HCT116 (cell line): ENCODE measurements around the gene DQX1. TPM values are rescaled to one million over a fixed set of nuclear protein-coding genes. Genes with fewer than 3 reads are reported as not detected.

ENCODE experiments used
- ATAC-seq: fragments of 200-7000 bp; cut with Tn5 transposase; 2 replicates; pipeline ENCODE4 v1.9.1; 2020; ENCODE audit warnings: mild to moderate bottlenecking, moderate library complexity
- BruUV-seq: library from RNA; stranded (reverse); fragments of 400-500 nt; replicated peaks from 2 replicates; lab custom pipeline; 2021; lab: Mats Ljungman, UMichigan
- CTCF ChIA-PET: fragments of 300-600 bp; sonication (Branson Sonifier 250); formaldehyde crosslinking; loops from one replicate; lab custom pipeline; 2021; ENCODE audit warnings: antibody characterized with exemption; lab: Charles Lee
- POLR2A ChIA-PET: fragments of 300-600, 350-600 bp; sonication (Branson Sonifier 250); formaldehyde crosslinking; loops from one replicate; lab custom pipeline; 2021; ENCODE audit warnings: antibody characterized with exemption; lab: Charles Lee
- RAD21 ChIA-PET, 2 experiments: fragments of 300-600 bp; sonication (Branson Sonifier 250); formaldehyde crosslinking; loops; one replicate each; lab custom pipeline; 2023; ENCODE audit warnings: low total read pairs in 2 of 2; ENCODE audit not compliant: uncharacterized antibody in 2 of 2, unreplicated experiment in 2 of 2, low non-redundant PET in 1 of 2; lab: Charles Lee
- DNase-seq: peaks from one replicate; pipeline ENCODE4 v3.0.0-alpha.2; 2010; ENCODE audit warnings: low read depth, low spot score
- H2AFZ ChIP-seq: fragments of 200-600 bp; shearing (Covaris generic), sonication (generic); 2 replicates; pipeline ENCODE4 v1.6.1; 2017; ENCODE audit warnings: low read depth, mixed run types, mixed read lengths, antibody characterized with exemption, low read length; ENCODE audit not compliant: poor library complexity, severe bottlenecking
- H3K27ac ChIP-seq: 2 replicates; pipeline ENCODE4 v1.5.1; 2012; ENCODE audit warnings: low read depth, low read length
- H3K27me3 ChIP-seq: fragments of 200-600 bp; sonication (generic); 2 replicates; pipeline ENCODE4 v1.6.1; 2016; ENCODE audit warnings: mixed run types, low read length, mixed read lengths; ENCODE audit not compliant: insufficient read depth
- H3K36me3 ChIP-seq, 2 experiments: fragments of 200-500 bp in 1 of 2; fragments of 200-600 bp in 1 of 2; sonication (Bioruptor generic) in 1 of 2; sonication (generic) in 1 of 2; 2 replicates each; pipeline versions ENCODE4 v1.5.1 to v1.6.1; 2014 to 2016; ENCODE audit warnings: low read length in 2 of 2, inconsistent platforms in 1 of 2, mixed read lengths in 1 of 2, mixed run types in 1 of 2; ENCODE audit not compliant: insufficient read depth in 2 of 2, control insufficient read depth in 1 of 2
- H3K4me1 ChIP-seq, 2 experiments: fragments of 200-600 bp in 1 of 2; sonication (generic) in 1 of 2; 2 replicates each; pipeline versions ENCODE4 v1.5.1 to v1.6.1; 2012 to 2017; ENCODE audit warnings: low read length in 2 of 2, inconsistent platforms in 1 of 2, mild to moderate bottlenecking in 1 of 2, mixed read lengths in 1 of 2, mixed run types in 1 of 2, moderate library complexity in 1 of 2; ENCODE audit not compliant: insufficient read depth in 2 of 2, control insufficient read depth in 1 of 2
- H3K4me2 ChIP-seq: fragments of 200-600 bp; sonication (generic); 2 replicates; pipeline ENCODE4 v1.6.1; 2017; ENCODE audit warnings: mixed run types, low read length, mixed read lengths
- H3K4me3 ChIP-seq, 2 experiments: fragments of 200-600 bp in 1 of 2; sonication (generic) in 1 of 2; replicated peaks in 1 of 2; 2 replicates each; pipeline ENCODE4 v1.5.1; 2011 to 2016; ENCODE audit warnings: low read length in 2 of 2, control low read depth in 1 of 2, low read depth in 1 of 2, mild to moderate bottlenecking in 1 of 2, mixed read lengths in 1 of 2, mixed run types in 1 of 2
- H3K79me2 ChIP-seq: fragments of 200-600 bp; sonication (generic); 2 replicates; pipeline ENCODE4 v1.6.1; 2017; ENCODE audit warnings: mild to moderate bottlenecking, mixed run types, low read length, moderate library complexity, mixed read lengths; ENCODE audit not compliant: insufficient read depth
- H3K9ac ChIP-seq: fragments of 200-600 bp; sonication (generic); 2 replicates; pipeline ENCODE4 v1.6.1; 2016; ENCODE audit warnings: low read length, mixed read lengths
- H3K9me2 ChIP-seq: fragments of 200-600 bp; sonication (generic), shearing (Covaris generic); 2 replicates; pipeline ENCODE4 v1.6.1; 2017; ENCODE audit warnings: mixed run types, mild to moderate bottlenecking, moderate library complexity; ENCODE audit not compliant: insufficient read depth
- H3K9me3 ChIP-seq, 2 experiments: fragments of 200-500 bp in 1 of 2; fragments of 200-600 bp in 1 of 2; sonication (Bioruptor generic) in 1 of 2; sonication (generic) in 1 of 2; 2 replicates each; pipeline ENCODE4 v1.6.1; 2014 to 2017; ENCODE audit warnings: low read length in 2 of 2, mixed read lengths in 2 of 2, inconsistent platforms in 1 of 2, low read depth in 1 of 2, mild to moderate bottlenecking in 1 of 2, mixed run types in 1 of 2, moderate library complexity in 1 of 2; ENCODE audit not compliant: control insufficient read depth in 1 of 2, insufficient read depth in 1 of 2
- H4K20me1 ChIP-seq: fragments of 200-600 bp; sonication (generic), shearing (Covaris generic); 2 replicates; pipeline ENCODE4 v1.6.1; 2017; ENCODE audit warnings: mixed run types, mild to moderate bottlenecking, moderate library complexity; ENCODE audit not compliant: insufficient read depth
- CBX3 ChIP-seq: IDR thresholded peaks from 2 replicates; pipeline ENCODE4 v1.6.1; 2012; ENCODE audit warnings: low read depth
- CEBPB ChIP-seq: IDR thresholded peaks from 2 replicates; pipeline ENCODE4 v1.6.1; 2012; ENCODE audit warnings: low read depth
- CTCF ChIP-seq, 3 experiments: fragments of 200-600 bp in 1 of 3; sonication (generic) in 1 of 3; IDR thresholded peaks in 2 of 3; conservative IDR thresholded peaks in 1 of 3; 2 replicates each; pipeline ENCODE4 v1.5.1; 2012 to 2017; ENCODE audit warnings: low read depth in 2 of 3, low read length in 2 of 3, antibody characterized with exemption in 1 of 3, borderline replicate concordance in 1 of 3, control low read depth in 1 of 3, mild to moderate bottlenecking in 1 of 3, mixed read lengths in 1 of 3, mixed run types in 1 of 3, moderate library complexity in 1 of 3; ENCODE audit not compliant: insufficient read depth in 1 of 3
- EGR1 ChIP-seq: IDR thresholded peaks from 2 replicates; pipeline ENCODE4 v1.6.1; 2012; ENCODE audit warnings: low read depth
- ELF1 ChIP-seq: IDR thresholded peaks from 2 replicates; pipeline ENCODE4 v1.6.1; 2012; ENCODE audit warnings: low read depth, borderline replicate concordance
- EZH2 ChIP-seq: fragments of 200-600 bp; sonication (generic); IDR thresholded peaks from 2 replicates; pipeline ENCODE4 v1.6.1; 2017; ENCODE audit warnings: antibody characterized with exemption, mixed run types
- EZH2phosphoT487 ChIP-seq: fragments of 200-600 bp; IDR thresholded peaks from 2 replicates; pipeline ENCODE4 v1.6.1; 2018; ENCODE audit warnings: antibody characterized with exemption, borderline replicate concordance
- FOSL1 ChIP-seq: IDR thresholded peaks from 2 replicates; pipeline ENCODE4 v1.6.1; 2012; ENCODE audit warnings: low read depth
- JUND ChIP-seq: IDR thresholded peaks from 2 replicates; pipeline ENCODE4 v1.6.1; 2012
- MAX ChIP-seq: IDR thresholded peaks from 2 replicates; pipeline ENCODE4 v1.6.1; 2012
- POLR2A ChIP-seq: IDR thresholded peaks from 2 replicates; pipeline ENCODE4 v1.7.0; 2011; ENCODE audit warnings: borderline replicate concordance; ENCODE audit not compliant: insufficient read depth, insufficient read length; ENCODE audit errors: extremely low read depth
- POLR2AphosphoS5 ChIP-seq: IDR thresholded peaks from 2 replicates; pipeline ENCODE4 v1.6.1; 2011; ENCODE audit warnings: mild to moderate bottlenecking, low read depth, low read length, moderate library complexity
- RAD21 ChIP-seq: IDR thresholded peaks from 2 replicates; pipeline ENCODE4 v1.6.1; 2012; ENCODE audit warnings: low read depth, mild to moderate bottlenecking
- REST ChIP-seq: IDR thresholded peaks from 2 replicates; pipeline ENCODE4 v1.6.1; 2012; ENCODE audit warnings: low read depth
- SIN3A ChIP-seq: IDR thresholded peaks from 2 replicates; pipeline ENCODE4 v1.6.1; 2012; ENCODE audit warnings: low read depth
- SP1 ChIP-seq: IDR thresholded peaks from 2 replicates; pipeline ENCODE4 v1.6.1; 2012; ENCODE audit warnings: low read depth
- SRF ChIP-seq: IDR thresholded peaks from 2 replicates; pipeline ENCODE4 v1.6.1; 2012; ENCODE audit warnings: low read depth
- TCF7L2 ChIP-seq: IDR thresholded peaks from 2 replicates; pipeline ENCODE4 v1.7.0; 2011; ENCODE audit warnings: borderline replicate concordance, inconsistent platforms; ENCODE audit not compliant: insufficient read depth, insufficient read length; ENCODE audit errors: extremely low read depth
- ZBTB33 ChIP-seq: IDR thresholded peaks from 2 replicates; pipeline ENCODE4 v1.6.1; 2011; ENCODE audit warnings: mild to moderate bottlenecking, low read length, moderate library complexity; ENCODE audit not compliant: insufficient replicate concordance; ENCODE audit errors: extremely low read depth
- ZNF274 ChIP-seq: fragments of 200-500 bp; sonication (Bioruptor generic); IDR thresholded peaks from 2 replicates; pipeline ENCODE4 v1.6.1; 2014; ENCODE audit warnings: mild to moderate bottlenecking, low read depth, low read length, inconsistent platforms
- intact Hi-C: fragments of 100-400 bp; cut with micrococcal nuclease; formaldehyde crosslinking; loops from 2 replicates; pipeline ENCODE4 v1.10.0; 2022
- total RNA-seq: library from RNA; stranded (reverse); gene quantifications from one replicate; pipeline ENCODE4 v1.2.1, GENCODE V29; 2021; ENCODE audit not compliant: unreplicated experiment

Gene DQX1
- total RNA-seq, 1 experiment from 2014 or later, result 0.98 TPM

GRCh38 chr2:74567881-74568280 is 41.9 kb upstream of the DQX1 start:
- Histone ChIP-seq H3K4me1 (no peaks in the 10 kb centered on the region), H3K4me2 (no peak overlapping the region), H3K36me3 (no peaks in the 10 kb centered on the region), H3K9me2 (no peaks in the 10 kb centered on the region), H3K27me3 (no peaks in the 10 kb centered on the region), H4K20me1 (no peaks in the 10 kb centered on the region), H3K9ac (no peak overlapping the region)
- ChIA-PET RAD21 (no interaction called here), POLR2A (interaction anchor here (1.9 kb wide), 1 partner anchor 9 kb away, joined by 5 read pairs; no protein-coding TSS in a partner anchor)
- no peak for ATAC-seq
- BruUV-seq, result no TSS peak
- no peak for TF ChIP-seq ELF1
- no peak for TF ChIP-seq MAX
- no peak for TF ChIP-seq EZH2
- no peak for TF ChIP-seq POLR2AphosphoS5
- no peak for TF ChIP-seq CEBPB
- TF ChIP-seq CBX3, result no peak
- TF ChIP-seq TCF7L2, result no peak
- no peak for TF ChIP-seq EGR1
- TF ChIP-seq EZH2phosphoT487, result no peak
- no peak for TF ChIP-seq REST
- TF ChIP-seq ZNF274, result no peak
- TF ChIP-seq SIN3A, result no peak
- TF ChIP-seq RAD21, result no peak
- no peak for TF ChIP-seq POLR2A
- no peak for TF ChIP-seq JUND
- no peak for TF ChIP-seq ZBTB33
- no peak for TF ChIP-seq SRF
- no peak for TF ChIP-seq CTCF (IDR thresholded peaks at IDR 0.05 in 2 of 3, conservative IDR thresholded peaks at IDR 0.05 in 1 of 3; ENCODE audit: borderline replicate concordance in 1 of 3, insufficient read depth in 1 of 3, low read depth in 2 of 3, low read length in 2 of 3)
- TF ChIP-seq FOSL1, result no peak
- TF ChIP-seq SP1, result no peak
- TF ChIP-seq, all 23 proteins: peak for 0
- H3K79me2 ChIP-seq, result no peaks in the 10 kb centered on the region
- H2AFZ ChIP-seq, result no peak overlapping the region
- CTCF ChIA-PET, result no interaction called here
- H3K9me3 ChIP-seq, result no peaks in the 10 kb centered on the region
- intact Hi-C loops, result no loop called here
- H3K27ac ChIP-seq, result no peak overlapping the region
- no peak overlapping the region for H3K4me3 ChIP-seq
- DNase-seq, result no peak
